Measurements from ENCODE around the gene UROC1. TPM values are rescaled to one million over a fixed set of nuclear protein-coding genes. Genes with fewer than 3 reads are reported as not detected.

Gene UROC1
- total and polyA plus RNA-seq, 2 of the 13 experiments (the other 11 are each of a cell fraction or from before 2014, with no cell fraction given), result 0.71 to 1.3 TPM

DNA sequence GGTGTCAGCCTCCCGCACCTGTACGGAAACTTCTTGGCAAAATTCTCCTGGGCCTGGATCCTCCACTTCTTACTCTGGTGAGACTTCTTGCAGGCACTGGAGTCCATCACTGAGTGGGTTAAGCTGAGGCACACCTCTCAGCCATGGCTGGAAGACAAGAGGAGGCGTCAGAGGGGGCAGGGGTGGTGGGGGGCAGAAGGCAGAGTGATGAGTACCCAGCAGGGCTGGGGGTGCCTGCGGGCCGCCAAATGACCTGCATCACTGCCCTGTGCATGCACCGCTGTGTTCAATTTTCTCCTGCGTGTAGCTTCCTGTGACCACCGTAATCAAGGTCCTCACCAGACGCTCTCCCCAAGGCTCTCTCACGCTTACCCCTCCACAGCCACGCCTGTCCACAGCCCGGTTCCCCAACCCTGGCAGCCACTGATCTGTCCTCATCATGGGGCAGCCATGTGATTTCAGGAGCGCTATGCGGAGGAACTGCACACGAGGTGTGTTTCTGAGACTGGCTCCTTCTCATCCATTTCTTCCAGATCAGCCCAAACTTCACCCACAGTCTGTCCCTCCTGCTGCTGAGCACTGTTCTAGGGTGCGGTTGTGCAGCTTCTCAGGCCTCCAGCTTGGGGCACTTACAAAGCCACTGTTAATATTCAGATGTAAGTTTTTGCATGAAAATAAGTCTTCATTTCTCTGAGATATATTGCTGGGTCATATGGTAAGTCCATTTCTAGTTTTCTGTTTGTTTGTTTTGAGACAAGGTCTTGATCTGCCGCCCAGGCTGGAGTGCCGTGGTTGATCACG, 35.9 kb upstream of the UROC1 start:
- intact Hi-C loops (cut with micrococcal nuclease; ENCODE audit: unreplicated experiment), result loop anchor here (10.0 kb wide), 2 partner anchors 59 to 921 kb away; no protein-coding TSS in a partner anchor
- no peak overlapping the region for H3K4me3 ChIP-seq (replicated peaks in 1 of 3; ENCODE audit: insufficient read depth in 1 of 3, low read depth in 2 of 3, low read length in 3 of 3)
- FAIRE-seq (no peak), ATAC-seq (no peak), DNase-seq (ENCODE audit: low spot score) (no peak)
- peaks cover 8% of the 10 kb centered on the region; the same call in 1 of the 2 replicates for H3K4me1 ChIP-seq (ENCODE audit: insufficient read depth, low read length)
- no peak overlapping the region for H2AFZ ChIP-seq (ENCODE audit: low read length)
- in situ Hi-C loops (cut with HindIII; ENCODE audit: extremely low pct_ligation_motif_present, low pct_unique_long_range_greater_than_20kb), result no loop called here
- ChIA-PET CTCF (ENCODE audit: low intra/inter-chr PET ratio, low total read pairs) (no interaction called here), POLR2A (interaction anchor here (1.3 to 1.5 kb wide), 2 partner anchors 29 to 30 kb away, joined by 3 read pairs; no protein-coding TSS in a partner anchor)
- peaks cover 7 to 40% of the 10 kb centered on the region in 2 experiments; a peak in 3 of 5 replicates for H3K27me3 ChIP-seq (ENCODE audit: control insufficient read depth in 1 of 2, insufficient read depth in 2 of 2, low read length in 2 of 2)
- 38% methylated on average over 14 of the region's 19 CpGs for WGBS (ENCODE audit: low lambda C conversion rate)
- no peaks in the 10 kb centered on the region for H3K9me3 ChIP-seq (ENCODE audit: low read length)
- H3K27ac ChIP-seq (ENCODE audit: extremely low read length, insufficient read depth, low read length), result no peak overlapping the region
- TF ChIP-seq, protein P1, sequence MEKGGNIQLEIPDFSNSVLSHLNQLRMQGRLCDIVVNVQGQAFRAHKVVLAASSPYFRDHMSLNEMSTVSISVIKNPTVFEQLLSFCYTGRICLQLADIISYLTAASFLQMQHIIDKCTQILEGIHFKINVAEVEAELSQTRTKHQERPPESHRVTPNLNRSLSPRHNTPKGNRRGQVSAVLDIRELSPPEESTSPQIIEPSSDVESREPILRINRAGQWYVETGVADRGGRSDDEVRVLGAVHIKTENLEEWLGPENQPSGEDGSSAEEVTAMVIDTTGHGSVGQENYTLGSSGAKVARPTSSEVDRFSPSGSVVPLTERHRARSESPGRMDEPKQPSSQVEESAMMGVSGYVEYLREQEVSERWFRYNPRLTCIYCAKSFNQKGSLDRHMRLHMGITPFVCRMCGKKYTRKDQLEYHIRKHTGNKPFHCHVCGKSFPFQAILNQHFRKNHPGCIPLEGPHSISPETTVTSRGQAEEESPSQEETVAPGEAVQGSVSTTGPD (CRISPR knock-in tag; IDR thresholded peaks at IDR 0.05), result no peak
- no peak for TF ChIP-seq ZKSCAN5 (CRISPR knock-in tag; IDR thresholded peaks at IDR 0.05)
- TF ChIP-seq JARID2 (CRISPR knock-in tag; IDR thresholded peaks at IDR 0.05; ENCODE audit: insufficient replicate concordance), result no peak
- TF ChIP-seq ZNF615 (CRISPR knock-in tag; IDR thresholded peaks at IDR 0.05; ENCODE audit: borderline replicate concordance), result no peak
- TF ChIP-seq, protein P2, sequence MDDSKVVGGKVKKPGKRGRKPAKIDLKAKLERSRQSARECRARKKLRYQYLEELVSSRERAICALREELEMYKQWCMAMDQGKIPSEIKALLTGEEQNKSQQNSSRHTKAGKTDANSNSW (CRISPR knock-in tag; IDR thresholded peaks at IDR 0.05; ENCODE audit: borderline replicate concordance), result no peak
- TF ChIP-seq MEF2D (CRISPR knock-in tag; IDR thresholded peaks at IDR 0.05), result no peak
- no peak for TF ChIP-seq ZNF547 (CRISPR knock-in tag; IDR thresholded peaks at IDR 0.05)
- TF ChIP-seq YEATS4 (CRISPR knock-in tag; IDR thresholded peaks at IDR 0.05; ENCODE audit: borderline replicate concordance), result no peak
- no peak for TF ChIP-seq ZNF792 (CRISPR knock-in tag; IDR thresholded peaks at IDR 0.05)
- no peak for TF ChIP-seq ZNF720 (CRISPR knock-in tag; IDR thresholded peaks at IDR 0.05)
- TF ChIP-seq, protein P3, sequence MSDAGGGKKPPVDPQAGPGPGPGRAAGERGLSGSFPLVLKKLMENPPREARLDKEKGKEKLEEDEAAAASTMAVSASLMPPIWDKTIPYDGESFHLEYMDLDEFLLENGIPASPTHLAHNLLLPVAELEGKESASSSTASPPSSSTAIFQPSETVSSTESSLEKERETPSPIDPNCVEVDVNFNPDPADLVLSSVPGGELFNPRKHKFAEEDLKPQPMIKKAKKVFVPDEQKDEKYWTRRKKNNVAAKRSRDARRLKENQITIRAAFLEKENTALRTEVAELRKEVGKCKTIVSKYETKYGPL (CRISPR knock-in tag; IDR thresholded peaks at IDR 0.05), result no peak
- no peak for TF ChIP-seq PTBP1 (IDR thresholded peaks at IDR 0.05; ENCODE audit: low read depth, low read length, poor library complexity, severe bottlenecking)
- no peak for TF ChIP-seq RORA (CRISPR knock-in tag; IDR thresholded peaks at IDR 0.05)
- TF ChIP-seq ZNF180 (CRISPR knock-in tag; IDR thresholded peaks at IDR 0.05; ENCODE audit: borderline replicate concordance, low read depth), result no peak
- TF ChIP-seq, protein P4, sequence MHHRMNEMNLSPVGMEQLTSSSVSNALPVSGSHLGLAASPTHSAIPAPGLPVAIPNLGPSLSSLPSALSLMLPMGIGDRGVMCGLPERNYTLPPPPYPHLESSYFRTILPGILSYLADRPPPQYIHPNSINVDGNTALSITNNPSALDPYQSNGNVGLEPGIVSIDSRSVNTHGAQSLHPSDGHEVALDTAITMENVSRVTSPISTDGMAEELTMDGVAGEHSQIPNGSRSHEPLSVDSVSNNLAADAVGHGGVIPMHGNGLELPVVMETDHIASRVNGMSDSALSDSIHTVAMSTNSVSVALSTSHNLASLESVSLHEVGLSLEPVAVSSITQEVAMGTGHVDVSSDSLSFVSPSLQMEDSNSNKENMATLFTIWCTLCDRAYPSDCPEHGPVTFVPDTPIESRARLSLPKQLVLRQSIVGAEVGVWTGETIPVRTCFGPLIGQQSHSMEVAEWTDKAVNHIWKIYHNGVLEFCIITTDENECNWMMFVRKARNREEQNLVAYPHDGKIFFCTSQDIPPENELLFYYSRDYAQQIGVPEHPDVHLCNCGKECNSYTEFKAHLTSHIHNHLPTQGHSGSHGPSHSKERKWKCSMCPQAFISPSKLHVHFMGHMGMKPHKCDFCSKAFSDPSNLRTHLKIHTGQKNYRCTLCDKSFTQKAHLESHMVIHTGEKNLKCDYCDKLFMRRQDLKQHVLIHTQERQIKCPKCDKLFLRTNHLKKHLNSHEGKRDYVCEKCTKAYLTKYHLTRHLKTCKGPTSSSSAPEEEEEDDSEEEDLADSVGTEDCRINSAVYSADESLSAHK (CRISPR knock-in tag; IDR thresholded peaks at IDR 0.05; ENCODE audit: borderline replicate concordance), result no peak
- TF ChIP-seq BCL6 (CRISPR knock-in tag; IDR thresholded peaks at IDR 0.05), result no peak
- TF ChIP-seq, protein P5, sequence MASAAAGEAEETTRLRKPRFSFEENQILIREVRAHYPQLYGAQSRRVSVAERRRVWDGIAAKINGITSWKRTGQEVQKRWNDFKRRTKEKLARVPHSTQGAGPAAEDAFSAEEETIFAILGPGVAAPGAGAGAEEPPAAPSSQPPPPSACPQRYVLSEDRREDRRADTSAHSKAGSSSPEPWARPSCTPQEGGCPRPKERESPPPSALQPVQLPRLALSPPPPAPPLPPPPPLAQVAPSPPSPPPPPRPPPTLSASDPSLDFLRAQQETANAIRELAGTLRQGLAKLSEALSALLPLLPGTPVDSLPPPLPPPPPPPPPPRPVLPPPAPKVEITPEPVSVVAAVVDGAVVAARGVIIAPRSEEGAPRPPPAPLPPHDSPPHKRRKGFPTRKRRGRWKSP (CRISPR knock-in tag; IDR thresholded peaks at IDR 0.05), result no peak
- TF ChIP-seq ZNF550 (CRISPR knock-in tag; IDR thresholded peaks at IDR 0.05; ENCODE audit: borderline replicate concordance), result no peak
- TF ChIP-seq ZNF33B (CRISPR knock-in tag; IDR thresholded peaks at IDR 0.05), result no peak
- no peak overlapping the region for H3K9ac ChIP-seq (ENCODE audit: insufficient read depth, low read depth, low read length)
- no peaks in the 10 kb centered on the region for H3K36me3 ChIP-seq (replicated peaks in 1 of 2; ENCODE audit: control insufficient read depth in 1 of 2, insufficient read depth in 2 of 2, low read length in 2 of 2)
- no TSS peak for BruUV-seq (replicated peaks)
- no peaks in the 10 kb centered on the region for H4K20me1 ChIP-seq (ENCODE audit: insufficient read depth, low read length)
- no peak overlapping the region for H3K4me2 ChIP-seq (ENCODE audit: low read depth, low read length)
- no peaks in the 10 kb centered on the region for H3K79me2 ChIP-seq (ENCODE audit: insufficient read depth, low read length)
